Activated CD4-positive, alpha-beta T cell treated with anti-CD3 and anti-CD28 coated beads for 1 hour (primary cell): ENCODE measurements around the gene RNF7.
"Not testable (repeated sequence)": the region's sequence is repeated elsewhere in the genome, so short reads cannot be mapped to it uniquely, and the experiment has no call there.

Source experiments
- DNase-seq: peaks from one replicate; pipeline ENCODE4 v3.0.0-alpha.2; 2020

RNF7 gene

GRCh38 chr3:141735770-141736465 is 2.2 kb upstream of the RNF7 start:
- no peak for DNase-seq

GRCh38 chr3:141737093-141737492 is 1.0 kb upstream of the RNF7 start:
- DNase-seq, result no peak

GRCh38 chr3:141737678-141738021 is 448 bp upstream of the RNF7 start:
- no peak for DNase-seq

GRCh38 chr3:141738891-141739363 is 829 bp downstream of the RNF7 start:
- DNase-seq, result no peak

- DNase-seq, result no peak
Measured at GRCh38 chr3:141739731-141740130, 1.6 kb downstream of the RNF7 start.

- no peak for DNase-seq
Measured at GRCh38 chr3:141740349-141740748, 2.3 kb downstream of the RNF7 start.

GRCh38 chr3:141743305-141743704 is 5.2 kb downstream of the RNF7 start:
- DNase-seq, result no peak

- no peak for DNase-seq
Measured at GRCh38 chr3:141746962-141747361, 8.9 kb downstream of the RNF7 start.

GRCh38 chr3:141753399-141753798 is 15.3 kb downstream of the RNF7 start:
- no peak for DNase-seq

GRCh38 chr3:141754032-141754431 is 15.9 kb downstream of the RNF7 start:
- DNase-seq, result no peak

- DNase-seq, result not testable (repeated sequence)
Measured at GRCh38 chr3:141762552-141762951, 24.5 kb downstream of the RNF7 start.

- no peak for DNase-seq
Measured at GRCh38 chr3:141763088-141763750, 25.1 kb downstream of the RNF7 start, which contains the start of gene GRK7. TSS of gene GRK7 (plus strand) at chr3:141763408. CDS start at chr3:141778285, 14,877 bp downstream.

- DNase-seq, result no peak
Measured at GRCh38 chr3:141764045-141764444, 25.9 kb downstream of the RNF7 start.

- DNase-seq, result no peak
Measured at GRCh38 chr3:141764465-141764864, 26.4 kb downstream of the RNF7 start.

GRCh38 chr3:141764986-141765385 is 26.9 kb downstream of the RNF7 start:
- DNase-seq, result no peak

GRCh38 chr3:141767066-141767465 is 29.0 kb downstream of the RNF7 start:
- DNase-seq, result no peak

- no peak for DNase-seq
Measured at GRCh38 chr3:141769221-141769894, 31.3 kb downstream of the RNF7 start.

- no peak for DNase-seq
Measured at GRCh38 chr3:141773676-141774075, 35.6 kb downstream of the RNF7 start.

- no peak for DNase-seq
Measured at GRCh38 chr3:141776376-141776775, 38.3 kb downstream of the RNF7 start.

- no peak for DNase-seq
Measured at GRCh38 chr3:141776885-141777284, 38.8 kb downstream of the RNF7 start.

- no peak for DNase-seq
Measured at GRCh38 chr3:141777957-141778813, 40.1 kb downstream of the RNF7 start.

- no peak for DNase-seq
Measured at GRCh38 chr3:141779667-141780066, 41.6 kb downstream of the RNF7 start.

GRCh38 chr3:141782386-141782932 is 44.4 kb downstream of the RNF7 start:
- no peak for DNase-seq
